ENCODE results near the gene GFAP. TPM values are rescaled to one million over a fixed set of nuclear protein-coding genes. Genes with fewer than 3 reads are reported as not detected.

The GFAP gene
- total RNA-seq, 1 experiment from 2014 or later, result 1.2 TPM

- Histone ChIP-seq H3K9ac (ENCODE audit: extremely low read depth, insufficient read length, low read length) (no peak overlapping the region), H3K4me1 (ENCODE audit: insufficient read depth, low read length) (no peaks in the 10 kb centered on the region), H3K4me2 (ENCODE audit: insufficient read depth, insufficient read length, low read length) (no peak overlapping the region), H3K27me3 (ENCODE audit: insufficient read depth, low read length) (no peaks in the 10 kb centered on the region), H2AK5ac (ENCODE audit: insufficient read length, low read length) (no peak overlapping the region), H3K14ac (ENCODE audit: insufficient read depth, low read length) (no peak overlapping the region), H3K56ac (ENCODE audit: insufficient read length, low read depth, low read length) (no peak overlapping the region), H3K27ac (ENCODE audit: insufficient read length, low read depth, low read length) (no peak overlapping the region), H3K79me1 (ENCODE audit: insufficient read depth, low read depth, low read length, poor library complexity, severe bottlenecking) (no peaks in the 10 kb centered on the region), H2BK120ac (ENCODE audit: low read depth, low read length, poor library complexity, severe bottlenecking) (no peak overlapping the region), H3K9me3 (ENCODE audit: control insufficient read depth, low read depth, low read length) (no peaks in the 10 kb centered on the region), H3K79me2 (ENCODE audit: insufficient read depth, low read length) (no peaks in the 10 kb centered on the region), H3K18ac (ENCODE audit: insufficient read length, low read depth, low read length) (no peak overlapping the region), H4K5ac (ENCODE audit: insufficient read length, low read depth, low read length) (no peak overlapping the region), H2AFZ (ENCODE audit: low read length) (no peak overlapping the region), H3K4ac (ENCODE audit: low read depth, low read length) (no peak overlapping the region), H2BK5ac (ENCODE audit: insufficient read length, low read length) (no peak overlapping the region), H3K23me2 (ENCODE audit: insufficient read length, low read depth, low read length, poor library complexity, severe bottlenecking) (no peaks in the 10 kb centered on the region), H3T11ph (ENCODE audit: low read length) (no peak overlapping the region), H4K91ac (ENCODE audit: insufficient read length, low read depth, low read length) (no peak overlapping the region), H4K8ac (replicated peaks; ENCODE audit: insufficient read length, low read depth, low read length) (no peak overlapping the region), H3K23ac (ENCODE audit: insufficient read length, low read depth, low read length) (no peak overlapping the region), H2BK12ac (ENCODE audit: insufficient read length, low read depth, low read length) (no peak overlapping the region), H2BK20ac (ENCODE audit: low read depth, low read length, poor library complexity, severe bottlenecking) (no peak overlapping the region), H2BK15ac (ENCODE audit: low read depth, low read length) (no peak overlapping the region), H4K20me1 (ENCODE audit: control insufficient read depth, insufficient read depth, insufficient read length) (no peaks in the 10 kb centered on the region)
- Mint-ChIP-seq H3K4me3 (no peak overlapping the region), H3K9me3 (no peaks in the 10 kb centered on the region), H3K27me3 (ENCODE audit: low read depth) (no peaks in the 10 kb centered on the region), H3K27ac (peak overlapping the region in 1 of 3 experiments; percentile 22; a peak in 1 of 7 replicates), H3K36me3 (ENCODE audit: insufficient read depth in 1 of 3, low read depth in 3 of 3) (peaks cover 31 to 84% (median 62%) of the 10 kb centered on the region in 3 experiments), H3K4me1 (no peaks in the 10 kb centered on the region)
- DNase-seq, result no peak
- no peak for TF ChIP-seq CTCF (conservative IDR thresholded peaks at IDR 0.05)
- no CpG with 5 or more reads among the region's 6 CpGs for WGBS (ENCODE audit: extremely low coverage, insufficient read length, low lambda C conversion rate)
Observed at GRCh38 chr17:44875761-44876160, 39.5 kb downstream of the GFAP start.
